Measurements from ENCODE around the gene HIC1. TPM values are rescaled to one million over a fixed set of nuclear protein-coding genes. Genes with fewer than 3 reads are reported as not detected.

The HIC1 gene
- total and polyA plus RNA-seq, 7 donors, result 2.0 to 12.6 (median 4.3) TPM

DNA sequence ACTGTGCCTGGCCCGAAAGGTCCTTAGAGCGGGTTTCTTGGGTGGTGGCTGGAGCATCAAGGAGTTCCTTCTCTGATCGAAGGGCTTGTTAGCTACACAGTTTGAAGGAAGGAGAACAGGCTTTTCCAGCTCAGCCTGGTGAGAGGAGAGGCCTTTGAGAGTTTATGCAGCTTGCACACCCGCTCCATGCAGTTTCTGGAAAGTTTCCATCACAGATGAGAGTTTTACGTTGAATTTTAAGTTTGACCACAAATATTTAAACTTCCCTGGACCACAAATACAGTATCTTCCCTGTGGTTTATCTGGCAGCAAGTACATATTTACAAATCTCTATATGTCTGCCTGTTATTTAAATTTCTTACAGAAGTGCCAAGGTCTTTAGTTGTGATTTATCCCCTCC lies 56.8 kb downstream of the HIC1 start:
- Histone ChIP-seq H3K27ac (no peak overlapping the region), H3K36me3 (ENCODE audit: insufficient read depth in 1 of 2, low read depth in 1 of 2) (no peaks in the 10 kb centered on the region), H3K27me3 (ENCODE audit: insufficient read depth in 3 of 3, low read length in 2 of 3) (no peaks in the 10 kb centered on the region), H3K9me3 (no peaks in the 10 kb centered on the region), H3K4me1 (peaks cover 5% of the 10 kb centered on the region), H3K4me3 (no peak overlapping the region)
- TF ChIP-seq, protein P1, sequence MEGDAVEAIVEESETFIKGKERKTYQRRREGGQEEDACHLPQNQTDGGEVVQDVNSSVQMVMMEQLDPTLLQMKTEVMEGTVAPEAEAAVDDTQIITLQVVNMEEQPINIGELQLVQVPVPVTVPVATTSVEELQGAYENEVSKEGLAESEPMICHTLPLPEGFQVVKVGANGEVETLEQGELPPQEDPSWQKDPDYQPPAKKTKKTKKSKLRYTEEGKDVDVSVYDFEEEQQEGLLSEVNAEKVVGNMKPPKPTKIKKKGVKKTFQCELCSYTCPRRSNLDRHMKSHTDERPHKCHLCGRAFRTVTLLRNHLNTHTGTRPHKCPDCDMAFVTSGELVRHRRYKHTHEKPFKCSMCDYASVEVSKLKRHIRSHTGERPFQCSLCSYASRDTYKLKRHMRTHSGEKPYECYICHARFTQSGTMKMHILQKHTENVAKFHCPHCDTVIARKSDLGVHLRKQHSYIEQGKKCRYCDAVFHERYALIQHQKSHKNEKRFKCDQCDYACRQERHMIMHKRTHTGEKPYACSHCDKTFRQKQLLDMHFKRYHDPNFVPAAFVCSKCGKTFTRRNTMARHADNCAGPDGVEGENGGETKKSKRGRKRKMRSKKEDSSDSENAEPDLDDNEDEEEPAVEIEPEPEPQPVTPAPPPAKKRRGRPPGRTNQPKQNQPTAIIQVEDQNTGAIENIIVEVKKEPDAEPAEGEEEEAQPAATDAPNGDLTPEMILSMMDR (IDR thresholded peaks at IDR 0.05), result no peak
- DNase-seq (no peak), ATAC-seq (no peak)
- WGBS, 3 donors, result 94 to 98% (median 95%) methylated on average over 5 of the region's 5 CpGs
- intact Hi-C loops (cut with DNase I), result no loop called here

Other genes starting within 250 kb of the HIC1 start
- gene SMYD4, start 225.2 kb upstream of the HIC1 start, total RNA-seq, result 10 to 100 TPM in 2 of 4 donors, 1 to 10 TPM in 2; 8.8 to 18.0 (median 12.7) TPM
- gene SMYD4, start 225.2 kb upstream of the HIC1 start, polyA plus RNA-seq, result 10 to 100 TPM in 1 of 3 donors, 1 to 10 TPM in 2; 8.0 to 22.4 (median 8.4) TPM
- gene RPA1, start 225.1 kb upstream of the HIC1 start, total RNA-seq, result 10 to 100 TPM; 52.6 to 82.1 (median 75.2) TPM
- 10 to 100 TPM; 22.1 to 49.8 (median 22.7) TPM for gene RPA1, start 225.1 kb upstream of the HIC1 start, polyA plus RNA-seq
- 1 to 10 TPM in 2 of 4 donors, under 1 TPM in 2; 0.65 to 1.7 (median 1.2) TPM for gene RTN4RL1, start 29.8 kb upstream of the HIC1 start, total RNA-seq
- 1 to 10 TPM in 1 of 3 donors, under 1 TPM in 2; 0.44 to 1.8 (median 0.70) TPM for gene RTN4RL1, start 29.8 kb upstream of the HIC1 start, polyA plus RNA-seq
- gene DPH1, start 24.9 kb upstream of the HIC1 start, total RNA-seq, result 10 to 100 TPM; 36.9 to 73.4 (median 45.5) TPM
- gene DPH1, start 24.9 kb upstream of the HIC1 start, polyA plus RNA-seq, result 10 to 100 TPM; 13.5 to 51.9 (median 39.2) TPM
- 10 to 100 TPM; 10.1 to 23.0 (median 15.2) TPM for gene OVCA2, start 13.1 kb upstream of the HIC1 start, total RNA-seq
- 10 to 100 TPM; 29.2 to 66.1 (median 33.4) TPM for gene OVCA2, start 13.1 kb upstream of the HIC1 start, polyA plus RNA-seq
- gene SMG6, start 248.7 kb downstream of the HIC1 start, total RNA-seq, result 10 to 100 TPM; 16.3 to 24.1 (median 19.7) TPM
- gene SMG6, start 248.7 kb downstream of the HIC1 start, polyA plus RNA-seq, result 10 to 100 TPM in 2 of 3 donors, 1 to 10 TPM in 1; 9.4 to 14.3 (median 11.6) TPM
- 1 to 10 TPM; 3.9 to 9.1 (median 5.4) TPM for gene SRR, start 248.8 kb downstream of the HIC1 start, total RNA-seq
- gene SRR, start 248.8 kb downstream of the HIC1 start, polyA plus RNA-seq, result 1 to 10 TPM; 2.2 to 9.6 (median 3.0) TPM